IPS DF 6.9 (cell line): ENCODE data around the gene PROC.

Experiments used
- DNase-seq: peaks from one replicate; pipeline ENCODE4 v3.0.0-alpha.2; 2013; ENCODE audit warnings: low read depth, low spot score
- H3K27ac ChIP-seq: one replicate; pipeline ENCODE4 v1.5.1; 2013; ENCODE audit warnings: low read length, control low read depth
- H3K27me3 ChIP-seq: 2 replicates; pipeline ENCODE4 v1.6.1; 2013; ENCODE audit warnings: mild to moderate bottlenecking, low read length; ENCODE audit not compliant: control insufficient read depth, insufficient read depth
- H3K36me3 ChIP-seq: 2 replicates; pipeline ENCODE4 v1.6.1; 2013; ENCODE audit warnings: low read length; ENCODE audit not compliant: control insufficient read depth, insufficient read depth
- H3K4me1 ChIP-seq: 2 replicates; pipeline ENCODE4 v1.6.1; 2013; ENCODE audit warnings: low read length; ENCODE audit not compliant: control insufficient read depth, insufficient read depth
- H3K4me3 ChIP-seq: 2 replicates; pipeline ENCODE4 v1.5.1; 2013; ENCODE audit warnings: mild to moderate bottlenecking, low read length
- H3K9me3 ChIP-seq: 2 replicates; pipeline ENCODE4 v1.6.1; 2013; ENCODE audit warnings: low read length, inconsistent platforms; ENCODE audit not compliant: control insufficient read depth, insufficient read depth
- WGBS: extraction: QIAGEN DNeasy Blood & Tissue Kit; methylation state at CpG from one replicate; pipeline ENCODE4 v1.1.7; 2013; ENCODE audit warnings: mixed read lengths, missing lambda C conversion rate; ENCODE audit not compliant: insufficient read length, insufficient coverage; 5-methylcytosine and 5-hydroxymethylcytosine counted together

The PROC gene

GRCh38 chr2:127456960-127457359, 38.7 kb downstream of the PROC start:
- Histone ChIP-seq H3K4me3 (no peak overlapping the region), H3K27ac (no peak overlapping the region), H3K27me3 (no peaks in the 10 kb centered on the region), H3K4me1 (0 out of 2 replicates have a peak, but pooled peaks cover 4% of the 10 kb centered on the region), H3K36me3 (no peaks in the 10 kb centered on the region), H3K9me3 (no peaks in the 10 kb centered on the region)
- no CpG with 5 or more reads among the region's 12 CpGs for WGBS
- no peak for DNase-seq

- no peaks in the 10 kb centered on the region for H3K27me3 ChIP-seq
- H3K27ac ChIP-seq: no peak overlapping the region
- no peak for DNase-seq
- no peaks in the 10 kb centered on the region for H3K9me3 ChIP-seq
- WGBS: no CpG with 5 or more reads among the region's 3 CpGs
- H3K4me3 ChIP-seq: no peak overlapping the region
- H3K36me3 ChIP-seq: no peaks in the 10 kb centered on the region
- H3K4me1 ChIP-seq: peaks cover 4% of the 10 kb centered on the region; the same call in 1 of the 2 replicates
Observed at GRCh38 chr2:127462461-127462860, 44.2 kb downstream of the PROC start.

- no peak overlapping the region for H3K27ac ChIP-seq
- no CpG with 5 or more reads among the region's 19 CpGs for WGBS
- no peaks in the 10 kb centered on the region for H3K27me3 ChIP-seq
- peaks cover 4% of the 10 kb centered on the region; the same call in 1 of the 2 replicates for H3K4me1 ChIP-seq
- H3K9me3 ChIP-seq: no peaks in the 10 kb centered on the region
- DNase-seq: no peak
- no peaks in the 10 kb centered on the region for H3K36me3 ChIP-seq
- H3K4me3 ChIP-seq: no peak overlapping the region
Observed at GRCh38 chr2:127463155-127463991, 45.1 kb downstream of the PROC start.

- WGBS: no CpG with 5 or more reads among the region's 7 CpGs
- H3K4me3 ChIP-seq: no peak overlapping the region
- no peaks in the 10 kb centered on the region for H3K27me3 ChIP-seq
- peaks cover 4% of the 10 kb centered on the region; the same call in 1 of the 2 replicates for H3K4me1 ChIP-seq
- H3K36me3 ChIP-seq: no peaks in the 10 kb centered on the region
- H3K9me3 ChIP-seq: no peaks in the 10 kb centered on the region
- DNase-seq: no peak
- no peak overlapping the region for H3K27ac ChIP-seq
Observed at GRCh38 chr2:127464470-127465257, 46.4 kb downstream of the PROC start.

- H3K4me1 ChIP-seq: peaks cover 4% of the 10 kb centered on the region; the same call in 1 of the 2 replicates
- no peaks in the 10 kb centered on the region for H3K27me3 ChIP-seq
- no CpG with 5 or more reads among the region's 4 CpGs for WGBS
- H3K36me3 ChIP-seq: no peaks in the 10 kb centered on the region
- H3K27ac ChIP-seq: no peak overlapping the region
- no peak for DNase-seq
- no peaks in the 10 kb centered on the region for H3K9me3 ChIP-seq
- H3K4me3 ChIP-seq: no peak overlapping the region
Observed at GRCh38 chr2:127465258-127465657, 47.0 kb downstream of the PROC start.

- H3K4me3 ChIP-seq: no peak overlapping the region
- no peaks in the 10 kb centered on the region for H3K36me3 ChIP-seq
- H3K27me3 ChIP-seq: no peaks in the 10 kb centered on the region
- no CpG with 5 or more reads among the region's 8 CpGs for WGBS
- no peaks in the 10 kb centered on the region; the same call in 1 of the 2 replicates for H3K9me3 ChIP-seq
- H3K4me1 ChIP-seq: no peaks in the 10 kb centered on the region; the same call in 1 of the 2 replicates
- no peak for DNase-seq
- no peak overlapping the region for H3K27ac ChIP-seq
Observed at GRCh38 chr2:127469051-127469450, 50.8 kb downstream of the PROC start.

GRCh38 chr2:127469974-127470373, 51.7 kb downstream of the PROC start:
- DNase-seq: no peak
- H3K27me3 ChIP-seq: no peaks in the 10 kb centered on the region
- H3K4me1 ChIP-seq: no peaks in the 10 kb centered on the region; the same call in 1 of the 2 replicates
- no peak overlapping the region for H3K4me3 ChIP-seq
- no CpG with 5 or more reads among the region's 2 CpGs for WGBS
- H3K27ac ChIP-seq: no peak overlapping the region
- no peaks in the 10 kb centered on the region; the same call in 1 of the 2 replicates for H3K9me3 ChIP-seq
- no peaks in the 10 kb centered on the region for H3K36me3 ChIP-seq

GRCh38 chr2:127471286-127471988, 53.2 kb downstream of the PROC start:
- no peak overlapping the region for H3K27ac ChIP-seq
- no peaks in the 10 kb centered on the region for H3K36me3 ChIP-seq
- H3K9me3 ChIP-seq: no peaks in the 10 kb centered on the region; the same call in 1 of the 2 replicates
- no peaks in the 10 kb centered on the region for H3K27me3 ChIP-seq
- WGBS: no CpG with 5 or more reads among the region's 4 CpGs
- H3K4me3 ChIP-seq: no peak overlapping the region
- no peaks in the 10 kb centered on the region for H3K4me1 ChIP-seq
- no peak for DNase-seq

- Histone ChIP-seq H3K27ac (no peak overlapping the region), H3K4me3 (no peak overlapping the region), H3K4me1 (no peaks in the 10 kb centered on the region), H3K27me3 (no peaks in the 10 kb centered on the region), H3K36me3 (no peaks in the 10 kb centered on the region), H3K9me3 (no peaks in the 10 kb centered on the region; the same call in 1 of the 2 replicates)
- DNase-seq: no peak
- no CpG with 5 or more reads among the region's 1 CpG for WGBS
Observed at GRCh38 chr2:127472268-127472667, 54.0 kb downstream of the PROC start.

GRCh38 chr2:127475788-127476187, 57.6 kb downstream of the PROC start:
- no CpG with 5 or more reads among the region's 2 CpGs for WGBS
- Histone ChIP-seq H3K4me3 (no peak overlapping the region), H3K36me3 (no peaks in the 10 kb centered on the region), H3K27me3 (no peaks in the 10 kb centered on the region), H3K27ac (no peak overlapping the region), H3K4me1 (no peaks in the 10 kb centered on the region; the same call in 1 of the 2 replicates), H3K9me3 (no peaks in the 10 kb centered on the region)
- DNase-seq: no peak
